GM12801 (cell line): ENCODE results near the gene RPTOR.

ENCODE experiments used
- TF ChIP-seq, protein P1 (sequence below): IDR thresholded peaks from one replicate; pipeline ENCODE4 v1.5.1; 2011; ENCODE audit warnings: control low read depth; ENCODE audit not compliant: insufficient read length; ENCODE audit errors: extremely low read depth

Gene RPTOR

DNA sequence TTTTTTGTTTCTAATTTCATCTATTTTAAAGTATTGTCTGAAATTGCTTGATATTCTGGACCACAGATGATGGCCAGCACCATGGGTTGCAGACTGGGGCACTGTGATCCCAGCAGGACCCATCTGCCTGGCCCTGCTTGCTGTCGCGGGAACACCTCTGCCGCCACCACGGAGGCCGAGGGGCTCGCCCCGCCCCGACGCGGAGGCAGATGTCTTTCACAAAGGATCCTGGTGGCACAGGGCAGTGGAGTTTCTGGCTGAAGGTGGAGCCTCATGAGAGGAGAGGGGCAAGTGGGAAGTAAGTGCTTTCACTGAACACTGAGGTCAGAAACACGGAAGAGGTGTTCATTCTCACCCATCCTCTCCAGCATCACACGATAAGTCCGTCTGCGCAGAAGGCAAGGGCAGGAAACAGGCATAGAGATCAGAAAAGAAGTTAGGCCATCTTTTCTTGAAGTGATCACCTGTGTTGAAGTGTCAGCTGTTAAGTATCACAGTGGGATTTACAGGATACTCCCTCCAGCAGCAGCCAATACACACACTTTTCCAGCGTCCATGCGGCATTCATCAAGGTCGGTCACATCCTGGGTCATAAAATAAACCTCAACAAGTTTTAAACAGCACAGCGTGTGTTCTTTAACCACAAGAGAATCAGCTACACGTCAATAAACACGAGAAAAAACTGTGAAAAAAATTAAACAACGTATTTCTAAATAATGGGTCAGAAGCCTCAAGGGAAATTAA lies 194.5 kb downstream of the RPTOR start:
- TF ChIP-seq, protein P1, sequence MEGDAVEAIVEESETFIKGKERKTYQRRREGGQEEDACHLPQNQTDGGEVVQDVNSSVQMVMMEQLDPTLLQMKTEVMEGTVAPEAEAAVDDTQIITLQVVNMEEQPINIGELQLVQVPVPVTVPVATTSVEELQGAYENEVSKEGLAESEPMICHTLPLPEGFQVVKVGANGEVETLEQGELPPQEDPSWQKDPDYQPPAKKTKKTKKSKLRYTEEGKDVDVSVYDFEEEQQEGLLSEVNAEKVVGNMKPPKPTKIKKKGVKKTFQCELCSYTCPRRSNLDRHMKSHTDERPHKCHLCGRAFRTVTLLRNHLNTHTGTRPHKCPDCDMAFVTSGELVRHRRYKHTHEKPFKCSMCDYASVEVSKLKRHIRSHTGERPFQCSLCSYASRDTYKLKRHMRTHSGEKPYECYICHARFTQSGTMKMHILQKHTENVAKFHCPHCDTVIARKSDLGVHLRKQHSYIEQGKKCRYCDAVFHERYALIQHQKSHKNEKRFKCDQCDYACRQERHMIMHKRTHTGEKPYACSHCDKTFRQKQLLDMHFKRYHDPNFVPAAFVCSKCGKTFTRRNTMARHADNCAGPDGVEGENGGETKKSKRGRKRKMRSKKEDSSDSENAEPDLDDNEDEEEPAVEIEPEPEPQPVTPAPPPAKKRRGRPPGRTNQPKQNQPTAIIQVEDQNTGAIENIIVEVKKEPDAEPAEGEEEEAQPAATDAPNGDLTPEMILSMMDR: no peak

DNA sequence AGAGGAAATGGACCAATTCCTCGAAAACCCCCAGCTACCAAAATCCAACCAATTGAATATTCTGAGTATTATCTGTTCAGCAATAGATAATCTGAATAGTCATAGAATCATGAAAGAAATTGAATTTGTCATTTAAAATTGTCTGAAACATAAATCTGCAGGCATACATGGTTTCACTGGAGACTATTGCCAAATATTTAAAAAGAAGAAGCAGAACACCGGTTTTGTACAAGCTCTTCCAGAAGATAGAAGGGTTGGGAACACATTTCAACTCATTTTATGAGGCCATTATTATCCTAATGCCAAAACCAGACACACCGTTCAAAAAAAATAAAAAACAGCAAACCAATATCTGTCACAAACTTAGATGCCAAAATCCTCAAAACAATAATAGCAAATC lies 195.5 kb downstream of the RPTOR start:
- TF ChIP-seq, protein P1: no peak

DNA sequence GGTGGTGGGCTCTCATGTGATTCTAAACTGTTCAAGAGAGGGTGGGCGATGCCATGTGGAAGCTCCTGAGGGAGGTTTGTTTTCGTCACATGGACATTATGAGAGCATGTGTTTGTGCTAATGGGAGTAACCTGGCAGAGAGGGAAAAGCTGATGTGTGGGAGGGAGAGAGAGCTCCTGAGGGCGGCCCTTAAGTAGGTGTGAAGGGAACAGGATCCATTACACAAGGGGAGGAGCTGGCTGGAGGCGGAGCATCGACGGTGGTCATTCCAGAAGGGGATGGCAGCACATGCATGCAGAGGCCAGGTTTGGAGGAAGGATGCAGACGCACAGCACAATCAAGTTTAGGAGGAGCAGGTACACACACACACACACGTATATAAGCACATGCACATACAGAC lies 197.5 kb downstream of the RPTOR start:
- TF ChIP-seq, protein P1: no peak

DNA sequence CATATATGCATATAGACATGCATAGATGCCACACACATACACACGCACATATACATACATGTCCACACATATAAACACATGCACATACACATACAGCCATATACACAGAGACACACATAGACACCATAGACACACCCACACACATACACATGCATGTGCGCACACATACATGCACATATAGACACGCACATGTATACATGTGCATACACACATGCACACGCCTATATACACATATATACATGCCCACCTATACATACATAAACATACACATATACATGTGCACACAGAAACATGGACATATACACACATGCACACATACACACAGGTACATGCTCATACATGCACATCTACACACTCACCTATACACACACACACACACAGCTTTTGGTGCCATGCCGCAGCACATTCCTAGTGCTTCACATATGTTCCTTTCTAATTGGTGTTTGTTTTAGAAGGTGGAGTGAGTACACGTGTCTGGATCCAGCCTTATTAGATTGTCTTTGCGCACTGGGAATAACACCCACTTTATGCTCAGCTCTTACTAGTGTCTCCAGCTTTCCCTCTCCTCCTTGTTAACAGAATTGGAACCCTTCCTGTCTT lies 198.0 kb downstream of the RPTOR start:
- TF ChIP-seq, protein P1: no peak

DNA sequence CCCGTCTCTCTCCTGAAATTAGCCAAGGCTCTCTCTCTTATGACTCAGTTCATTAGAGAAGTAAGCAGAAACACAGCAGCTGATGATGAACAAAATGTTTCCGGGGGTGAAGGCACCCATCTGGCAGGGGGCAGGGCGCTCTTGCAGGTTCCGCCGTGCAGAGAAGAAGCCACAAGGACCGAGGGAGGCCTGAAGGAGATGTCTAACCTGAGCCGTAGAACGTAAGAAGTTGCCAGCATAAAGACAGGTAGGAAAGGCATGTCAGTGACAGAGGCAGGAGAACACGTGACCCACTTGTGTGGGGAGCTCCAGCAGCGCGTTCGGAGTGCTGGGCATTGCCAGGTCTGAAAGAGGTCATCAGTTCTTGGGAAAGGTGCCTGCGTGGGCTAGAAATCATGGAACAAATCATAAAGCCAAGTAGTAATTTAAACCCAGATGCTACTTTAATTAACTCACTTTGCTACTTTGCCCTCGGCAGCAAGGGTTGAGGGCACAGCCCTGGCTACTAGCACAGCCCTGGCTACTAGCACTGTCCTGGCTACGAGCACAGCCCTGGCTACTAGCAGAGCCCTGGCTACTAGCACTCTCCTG lies 198.6 kb downstream of the RPTOR start:
- TF ChIP-seq, protein P1: no peak

DNA sequence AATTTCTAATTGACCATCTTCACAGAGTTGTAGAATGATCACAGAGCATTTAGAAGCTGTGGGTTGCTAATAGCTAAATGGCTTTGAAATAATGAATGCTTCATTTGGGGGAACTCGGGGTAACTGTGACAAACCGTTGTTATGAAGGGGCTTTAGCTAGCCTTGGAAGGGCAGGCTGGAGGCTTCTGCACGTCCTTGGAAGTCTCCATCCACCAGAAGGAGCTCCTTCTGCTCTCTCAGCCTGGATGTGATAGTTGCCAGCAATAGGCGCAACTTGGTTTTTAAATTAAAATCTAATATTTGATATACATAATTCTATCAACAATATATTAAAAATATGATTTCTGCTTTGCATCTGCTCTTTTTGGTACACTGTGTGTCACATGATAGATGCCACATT lies 200.5 kb downstream of the RPTOR start:
- TF ChIP-seq, protein P1: no peak

DNA sequence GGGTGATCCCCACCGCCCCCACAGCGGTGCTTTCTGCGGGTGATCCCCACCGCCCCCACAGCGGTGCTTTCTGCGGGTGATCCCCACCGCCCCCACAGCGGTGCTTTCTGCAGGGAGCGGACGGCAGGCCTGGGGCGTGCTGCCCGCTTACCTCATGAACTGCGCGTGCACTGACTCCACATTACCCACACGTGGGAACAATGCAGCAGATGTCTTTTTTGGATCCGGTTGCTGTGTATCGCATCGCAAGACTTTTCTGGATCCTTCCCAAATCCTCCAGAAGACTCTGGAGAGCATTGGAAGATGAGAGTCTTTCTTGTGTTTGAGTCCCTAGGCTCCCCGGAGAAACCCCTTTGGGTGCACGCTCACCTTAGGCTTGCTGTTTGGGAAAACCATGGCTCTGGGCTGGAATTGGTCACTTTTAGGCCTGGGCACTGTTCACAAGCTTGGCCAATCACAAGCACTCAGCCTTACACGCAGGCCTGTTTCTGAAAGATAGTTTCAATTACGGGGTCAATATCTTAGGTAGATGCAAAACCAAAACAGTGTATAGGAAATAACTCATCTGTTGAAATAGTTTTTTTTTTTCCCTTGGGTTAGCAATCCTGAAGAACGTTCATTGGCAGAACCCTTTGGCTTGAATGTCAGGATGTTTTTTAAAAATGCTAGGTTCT lies 201.8 kb downstream of the RPTOR start:
- TF ChIP-seq, protein P1: no peak
